Breast epithelium (tissue), 3 donors: ENCODE results near the gene ANKRD30B.
"Not testable (repeated sequence)": the region's sequence is repeated elsewhere in the genome, so short reads cannot be mapped to it uniquely, and the experiment has no call there.

Experiments used
- CTCF ChIP-seq, 3 donors: fragments of 450-650 bp; IDR thresholded peaks; one replicate each; pipeline ENCODE4 v1.5.1; 2016 to 2017; ENCODE audit warnings: antibody characterized with exemption in 3 of 3, mild to moderate bottlenecking in 3 of 3, moderate library complexity in 3 of 3
- POLR2A ChIP-seq: fragments of 450-650 bp; IDR thresholded peaks from one replicate; pipeline ENCODE4 v1.6.1; 2016; ENCODE audit warnings: antibody characterized with exemption, mild to moderate bottlenecking, moderate library complexity

- TF ChIP-seq CTCF (IDR thresholded peaks at IDR 0.05); POLR2A: not testable (repeated sequence)
These were observed 118.5 kb downstream of the ANKRD30B start for GRCh38 chr18:14866426-14866825.
